Measurements from ENCODE around the gene CAPN5.

Gene CAPN5

GRCh38 chr11:77155082-77155475 is 88.3 kb downstream of the CAPN5 start:
- DNase-seq = peak; percentile 79

DNA sequence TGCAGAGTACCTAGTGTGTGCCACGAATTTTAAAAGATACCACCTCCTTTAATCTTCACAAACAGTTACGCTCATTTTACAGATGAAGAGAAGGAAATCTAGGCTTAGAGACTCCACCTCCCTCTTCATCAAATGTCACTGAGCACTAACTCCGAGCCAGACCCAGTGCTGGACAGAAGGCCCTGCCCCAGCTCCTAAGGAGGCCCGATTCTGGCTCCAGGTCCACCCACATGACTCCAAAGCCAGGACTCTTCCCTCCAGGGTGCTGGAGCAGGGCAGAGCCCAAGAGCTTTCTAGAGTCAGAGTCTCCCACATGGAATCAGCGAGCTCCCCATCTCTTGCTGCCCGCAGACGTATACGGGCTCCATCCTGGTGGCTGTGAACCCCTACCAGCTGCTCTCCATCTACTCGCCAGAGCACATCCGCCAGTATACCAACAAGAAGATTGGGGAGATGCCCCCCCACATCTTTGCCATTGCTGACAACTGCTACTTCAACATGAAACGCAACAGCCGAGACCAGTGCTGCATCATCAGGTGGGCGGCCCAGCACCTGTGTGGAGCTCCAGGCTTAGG is 88.9 kb downstream of the CAPN5 start:
- no peak for DNase-seq

GRCh38 chr11:77156396-77157195 is 89.8 kb downstream of the CAPN5 start:
- no peak for DNase-seq

- DNase-seq = no peak
Observed at GRCh38 chr11:77158041-77158695, 91.4 kb downstream of the CAPN5 start.

GRCh38 chr11:77159219-77159936 is 92.6 kb downstream of the CAPN5 start:
- DNase-seq = no peak

- no peak for DNase-seq
Observed at GRCh38 chr11:77159937-77160495, 93.2 kb downstream of the CAPN5 start.

DNA sequence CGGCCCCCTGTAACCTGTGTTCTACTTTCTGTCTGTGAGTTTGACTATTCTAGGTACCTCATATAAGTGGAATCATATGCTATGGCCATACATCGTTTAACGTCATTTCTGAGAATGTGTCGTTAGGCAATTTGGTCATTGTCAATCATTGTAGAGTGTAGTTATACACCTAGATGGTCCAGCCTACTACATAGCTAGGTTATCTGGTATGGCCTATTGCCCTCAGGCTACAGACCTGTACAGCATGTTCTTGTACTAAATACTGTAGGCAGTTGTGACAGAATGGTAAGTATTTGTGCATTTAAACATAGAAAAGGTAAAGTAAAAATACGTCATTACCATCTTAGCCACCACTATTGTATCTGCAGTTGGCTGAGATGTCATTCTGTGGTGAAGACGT is 96.5 kb downstream of the CAPN5 start:
- no peak for DNase-seq

DNA sequence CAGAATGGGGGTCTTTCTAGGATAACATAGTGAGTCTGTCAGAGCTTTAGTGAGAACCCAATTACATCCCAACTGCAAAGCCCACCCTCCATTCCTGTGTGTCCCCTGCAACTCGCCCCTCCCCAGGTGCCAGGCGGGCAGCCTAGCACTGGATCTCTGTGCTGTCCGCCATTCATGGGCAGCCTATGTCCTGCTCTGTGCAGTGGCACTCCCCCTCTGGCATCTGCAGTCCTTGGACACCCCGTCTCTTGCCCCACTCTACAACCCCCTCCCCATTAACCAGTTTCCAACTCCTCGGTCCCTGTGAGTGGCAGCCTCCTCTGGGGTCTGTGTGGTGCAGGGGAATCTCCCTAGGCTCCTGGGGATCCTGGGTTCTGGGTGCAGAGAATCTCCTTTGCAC is 98.3 kb downstream of the CAPN5 start:
- no peak for DNase-seq

GRCh38 chr11:77166021-77166420 is 99.2 kb downstream of the CAPN5 start:
- DNase-seq = no peak

DNA sequence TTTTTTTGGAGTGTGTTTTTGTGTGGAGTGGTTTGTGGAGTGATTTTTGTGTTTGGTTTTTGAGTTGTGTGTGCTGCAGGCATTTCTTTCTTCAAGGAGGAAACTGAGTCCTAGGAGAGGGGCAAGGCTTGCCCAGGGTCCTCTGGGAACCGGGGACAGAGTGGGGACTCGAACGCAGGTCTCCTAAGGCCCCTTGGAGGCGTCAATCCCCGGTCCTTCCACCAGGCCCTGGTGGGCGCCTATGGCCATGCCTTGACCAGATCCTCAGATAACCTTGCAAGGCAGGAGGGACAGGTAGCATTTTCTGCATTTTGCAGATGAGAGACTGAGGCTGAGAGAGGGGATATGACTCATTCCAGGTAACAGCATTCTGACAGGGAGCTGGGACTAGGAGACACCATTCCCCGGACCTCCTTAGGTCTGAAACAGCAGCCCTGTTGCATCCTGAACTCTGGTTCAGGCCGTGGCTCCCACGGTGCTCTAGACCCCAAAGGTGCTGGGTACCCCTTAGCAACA is 100.4 kb downstream of the CAPN5 start:
- no peak for DNase-seq

DNA sequence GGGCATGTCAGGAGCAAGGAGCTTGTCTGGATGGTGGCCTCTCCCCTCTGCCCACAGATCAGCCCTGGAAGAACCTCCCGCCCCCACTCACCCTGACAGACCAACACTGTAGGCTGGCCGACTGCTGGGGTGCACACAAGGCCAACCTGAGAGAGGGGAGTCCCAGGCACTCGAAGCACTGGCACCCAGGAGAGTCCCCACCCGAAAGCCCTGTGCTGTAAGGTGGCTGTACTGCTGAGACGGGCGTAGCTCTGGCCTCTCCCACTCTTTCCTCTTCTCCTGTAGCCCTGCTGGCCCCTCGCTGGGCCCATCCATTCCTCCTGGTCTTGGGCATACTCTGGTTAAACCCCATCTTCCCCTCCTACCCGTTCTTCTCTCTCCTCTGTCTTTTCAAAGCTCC is 101.0 kb downstream of the CAPN5 start:
- no peak for DNase-seq

DNA sequence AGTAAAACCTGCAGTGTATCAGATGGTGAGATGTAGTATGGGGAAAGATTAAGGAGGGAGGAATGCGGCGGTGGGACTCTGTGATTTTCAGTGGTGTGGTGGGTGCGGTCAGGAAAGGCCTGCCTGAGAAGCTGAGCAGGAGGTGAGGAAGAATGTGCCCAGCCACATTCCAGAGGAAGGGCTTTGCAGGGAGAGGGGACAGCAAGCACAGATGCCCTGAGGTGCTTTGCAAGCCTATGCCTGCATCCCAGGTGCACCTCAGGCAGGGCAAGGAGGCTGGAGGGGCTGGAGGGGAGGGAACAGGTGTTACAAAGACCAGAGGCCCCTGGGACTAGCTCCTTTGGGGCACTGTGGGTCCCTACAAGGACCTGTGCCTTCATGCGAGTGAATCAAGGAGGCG is 103.3 kb downstream of the CAPN5 start:
- no peak for DNase-seq

- DNase-seq = no peak
Observed at GRCh38 chr11:77171254-77171653, 104.5 kb downstream of the CAPN5 start.

DNA sequence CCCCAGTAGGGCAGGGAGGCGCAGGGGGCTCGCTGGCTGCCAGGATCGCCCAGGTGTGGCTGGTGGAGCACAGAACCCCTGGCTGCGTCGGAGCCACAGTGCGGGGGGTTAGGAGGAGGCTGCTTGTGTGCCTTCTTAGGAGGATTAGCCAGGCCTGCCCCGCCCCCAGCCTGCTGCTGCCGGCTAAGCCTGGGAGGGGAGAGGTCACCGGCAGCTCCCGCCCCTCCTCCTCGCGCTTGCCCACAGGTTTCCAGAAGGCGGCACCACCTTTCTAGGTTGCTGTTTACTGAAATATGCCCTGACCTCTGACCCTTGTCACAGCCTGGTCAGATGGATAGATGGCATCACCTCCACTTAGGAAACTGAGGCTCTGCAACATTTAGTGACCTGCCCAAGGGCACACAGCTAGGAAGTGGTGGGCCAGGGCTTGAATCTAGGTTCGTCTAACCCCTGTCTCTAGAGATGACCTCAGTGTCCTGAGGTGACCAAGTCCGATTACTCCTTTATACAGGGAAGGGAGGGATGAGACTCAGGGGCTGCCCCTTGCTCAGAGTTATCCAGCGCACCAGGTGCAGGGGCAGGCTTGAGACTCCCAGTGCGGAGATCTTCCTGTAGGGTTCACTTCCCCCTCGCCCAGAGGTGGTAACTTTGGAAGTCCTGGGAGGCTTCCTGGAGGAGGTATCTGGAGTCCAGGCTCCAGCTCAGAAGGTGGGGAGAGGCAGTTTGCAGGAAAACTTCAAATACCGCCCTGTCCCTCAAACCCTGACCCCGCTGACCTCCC is 105.3 kb downstream of the CAPN5 start:
- no peak for DNase-seq

- no peak for DNase-seq
Observed at GRCh38 chr11:77172666-77172982, 105.9 kb downstream of the CAPN5 start.

- no peak for DNase-seq
Observed at GRCh38 chr11:77173494-77173893, 106.7 kb downstream of the CAPN5 start.

DNA sequence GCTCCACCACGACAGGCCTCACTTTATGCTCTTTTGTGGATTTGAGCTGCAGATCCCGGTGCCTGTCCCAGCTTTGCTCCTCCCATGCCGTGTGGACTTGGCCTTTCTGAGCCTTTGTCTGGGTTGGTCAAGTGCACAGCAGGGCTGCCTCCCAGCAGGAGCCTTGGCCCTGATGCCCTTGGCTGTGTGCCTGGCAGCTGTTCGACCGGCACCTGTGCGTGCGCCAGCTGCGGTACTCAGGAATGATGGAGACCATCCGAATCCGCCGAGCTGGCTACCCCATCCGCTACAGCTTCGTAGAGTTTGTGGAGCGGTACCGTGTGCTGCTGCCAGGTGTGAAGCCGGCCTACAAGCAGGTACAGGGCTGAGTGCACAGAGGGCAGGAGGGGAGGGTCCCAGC is 107.8 kb downstream of the CAPN5 start:
- peak; percentile 94 for DNase-seq

- peak; percentile 71 for DNase-seq
Observed at GRCh38 chr11:77175021-77175842, 108.5 kb downstream of the CAPN5 start.

Data from RPMI8226 (cell line).